Lower leg skin (tissue), 4 donors: Measurements from ENCODE around the gene NARF. TPM values are rescaled to one million over a fixed set of nuclear protein-coding genes. Genes with fewer than 3 reads are reported as not detected.

Source experiments
- DNase-seq, 2 donors: peaks; one replicate each; pipeline ENCODE4 v3.0.0-alpha.2; 2019; ENCODE audit warnings: low spot score in 2 of 2
- H3K4me3 ChIP-seq: fragments of 200-600 bp; sonication (generic); 2 replicates; pipeline ENCODE4 v1.5.1; 2017; ENCODE audit warnings: mild to moderate bottlenecking, low read depth; ENCODE audit not compliant: poor library complexity, severe bottlenecking
- POLR2A ChIP-seq, 2 donors: fragments of 450-650 bp; IDR thresholded peaks; one replicate each; pipeline ENCODE4 v1.6.1; 2016 to 2017; ENCODE audit warnings: antibody characterized with exemption in 2 of 2, mild to moderate bottlenecking in 1 of 2, moderate library complexity in 1 of 2
- whole genome bisulfite sequencing, 2 donors: methylation state at CpG; one replicate each; pipeline ENCODE4 v1.1.5; 2018; 5-methylcytosine and 5-hydroxymethylcytosine counted together
- intact Hi-C: fragments of 100-400 bp; cut with DNase I; formaldehyde crosslinking; loops from one replicate; pipeline ENCODE4 v1.15.0; 2023; ENCODE audit warnings: low total_unique reads
- total RNA-seq, 4 donors: library from RNA; depleted of rRNA; stranded (reverse); fragments of >200 nt; gene quantifications; one replicate each; pipeline ENCODE4 v1.1.0, GENCODE V29; 2016
- TF ChIP-seq, protein P1 (sequence below), 3 donors: fragments of 450-650 bp; IDR thresholded peaks; one replicate each; pipeline ENCODE4 v1.5.1; 2016; ENCODE audit warnings: antibody characterized with exemption in 3 of 3, mild to moderate bottlenecking in 3 of 3, moderate library complexity in 2 of 3

The NARF gene
- total RNA-seq, 4 donors from 2014 or later, result 39.9 to 59.2 (median 44.3) TPM

DNA sequence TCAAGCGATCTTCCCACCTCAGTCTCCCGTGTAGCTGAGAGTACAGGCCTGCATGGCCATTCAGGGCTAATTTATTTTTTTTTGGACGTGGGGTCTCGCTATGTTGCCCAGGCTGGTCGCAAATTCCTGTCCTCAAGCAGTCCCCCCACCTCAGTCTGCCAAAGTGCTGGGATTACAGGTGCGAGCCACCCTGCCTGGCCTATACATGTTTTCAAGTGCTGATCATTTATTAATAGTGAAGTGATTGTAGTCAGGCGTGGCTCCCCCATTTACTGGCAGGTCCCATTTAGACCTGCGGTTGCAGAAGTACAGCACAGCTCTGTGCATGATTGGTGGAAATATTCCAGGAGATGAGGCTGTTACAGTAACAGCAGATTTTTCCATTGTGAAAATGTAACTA, 69.4 kb downstream of the NARF start:
- no peak for DNase-seq
- no peak for TF ChIP-seq POLR2A (IDR thresholded peaks at IDR 0.05)
- TF ChIP-seq, protein P1, sequence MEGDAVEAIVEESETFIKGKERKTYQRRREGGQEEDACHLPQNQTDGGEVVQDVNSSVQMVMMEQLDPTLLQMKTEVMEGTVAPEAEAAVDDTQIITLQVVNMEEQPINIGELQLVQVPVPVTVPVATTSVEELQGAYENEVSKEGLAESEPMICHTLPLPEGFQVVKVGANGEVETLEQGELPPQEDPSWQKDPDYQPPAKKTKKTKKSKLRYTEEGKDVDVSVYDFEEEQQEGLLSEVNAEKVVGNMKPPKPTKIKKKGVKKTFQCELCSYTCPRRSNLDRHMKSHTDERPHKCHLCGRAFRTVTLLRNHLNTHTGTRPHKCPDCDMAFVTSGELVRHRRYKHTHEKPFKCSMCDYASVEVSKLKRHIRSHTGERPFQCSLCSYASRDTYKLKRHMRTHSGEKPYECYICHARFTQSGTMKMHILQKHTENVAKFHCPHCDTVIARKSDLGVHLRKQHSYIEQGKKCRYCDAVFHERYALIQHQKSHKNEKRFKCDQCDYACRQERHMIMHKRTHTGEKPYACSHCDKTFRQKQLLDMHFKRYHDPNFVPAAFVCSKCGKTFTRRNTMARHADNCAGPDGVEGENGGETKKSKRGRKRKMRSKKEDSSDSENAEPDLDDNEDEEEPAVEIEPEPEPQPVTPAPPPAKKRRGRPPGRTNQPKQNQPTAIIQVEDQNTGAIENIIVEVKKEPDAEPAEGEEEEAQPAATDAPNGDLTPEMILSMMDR (IDR thresholded peaks at IDR 0.05), result no peak
- 52 to 55% methylated on average over 8 of the region's 8 CpGs for WGBS, 2 donors
- intact Hi-C loops, result no loop called here
- H3K4me3 ChIP-seq, result no peak overlapping the region

DNA sequence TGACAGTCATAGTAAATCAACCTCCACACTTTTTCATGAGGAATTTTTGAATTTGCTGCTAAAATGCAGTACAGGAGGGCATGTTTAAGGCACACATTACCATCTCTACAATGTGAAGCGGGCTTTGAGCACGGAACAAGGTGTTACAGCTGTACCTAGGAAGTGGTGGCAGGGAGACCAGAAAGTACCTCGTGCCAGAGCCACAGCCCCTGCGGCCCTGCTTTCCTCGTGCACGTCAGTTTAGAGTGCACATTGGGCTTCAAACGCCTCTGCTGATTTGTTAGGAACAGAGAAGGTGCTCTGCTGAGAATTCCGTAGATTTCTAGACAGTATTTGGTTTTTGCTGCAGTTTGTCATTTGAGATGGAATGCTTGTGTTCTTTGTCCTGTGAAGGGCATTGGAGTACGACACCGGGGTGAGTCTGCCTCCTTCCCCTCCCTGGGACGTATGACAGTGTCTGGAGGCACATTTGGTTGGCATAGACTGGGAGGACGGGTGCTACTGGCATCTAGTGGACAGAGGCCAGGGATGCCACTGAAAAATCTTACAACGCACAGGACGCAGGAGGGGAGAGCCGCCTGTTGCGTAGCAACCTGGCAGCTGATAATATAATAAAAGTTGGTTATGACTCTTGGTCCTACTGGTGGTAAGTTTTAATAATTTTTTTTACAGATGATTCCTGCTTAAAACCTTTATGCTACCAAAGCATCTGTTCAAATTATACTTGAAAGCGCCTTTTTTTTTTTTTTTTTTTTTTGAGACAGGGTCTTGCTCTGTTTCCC, 70.1 kb downstream of the NARF start:
- no peak overlapping the region for H3K4me3 ChIP-seq
- TF ChIP-seq, protein P1 (IDR thresholded peaks at IDR 0.05), result no peak
- 19 to 21% methylated on average over 17 of the region's 17 CpGs for WGBS, 2 donors
- peak in 1 of 2 donors; percentile 67 for DNase-seq
- intact Hi-C loops, result no loop called here

DNA sequence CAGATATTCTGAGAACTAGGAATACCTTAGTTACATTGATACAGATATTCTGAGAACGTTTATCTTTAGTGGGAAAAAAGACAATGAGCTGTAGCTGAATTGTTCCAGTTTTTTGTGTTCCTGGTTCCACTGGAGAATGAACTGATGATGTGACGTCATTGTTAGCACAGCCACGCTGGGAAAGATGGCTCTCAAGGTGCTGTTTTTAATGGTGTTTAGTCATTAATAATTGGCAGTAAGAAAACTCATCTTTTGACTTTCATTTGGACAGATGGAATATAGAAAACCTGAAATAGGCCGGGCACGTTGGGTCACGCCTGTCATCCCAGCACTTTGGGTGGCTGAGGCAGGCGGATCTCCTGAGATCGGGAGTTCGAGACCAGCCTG, 71.4 kb downstream of the NARF start:
- TF ChIP-seq POLR2A (IDR thresholded peaks at IDR 0.05), result no peak
- TF ChIP-seq, protein P1 (IDR thresholded peaks at IDR 0.05), result no peak
- no peak overlapping the region for H3K4me3 ChIP-seq
- intact Hi-C loops, result no loop called here
- no peak for DNase-seq
- WGBS, 2 donors, result 51 to 53% methylated on average over 9 of the region's 9 CpGs

DNA sequence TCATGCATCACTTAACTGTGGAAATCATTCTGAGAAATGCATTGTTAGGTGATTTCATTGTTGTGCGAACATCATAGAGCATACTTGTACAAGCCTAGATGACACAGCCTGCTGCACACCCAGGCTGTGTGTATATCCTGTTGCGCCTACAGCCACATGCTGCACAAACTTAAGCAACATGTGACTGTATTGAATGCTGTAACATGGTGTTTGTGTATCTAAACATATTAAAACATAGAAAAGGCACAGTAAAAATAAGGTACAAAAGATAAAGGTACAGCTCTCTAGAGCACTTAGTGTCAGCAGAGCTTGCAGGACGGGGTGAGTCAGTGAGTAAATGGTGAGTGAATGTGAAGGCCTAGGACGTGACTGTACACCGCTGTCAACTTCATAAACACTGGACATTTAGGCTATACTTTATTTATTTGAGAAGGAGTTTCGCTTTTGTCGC, 72.9 kb downstream of the NARF start:
- intact Hi-C loops, result no loop called here
- TF ChIP-seq, protein P1 (IDR thresholded peaks at IDR 0.05), result no peak
- TF ChIP-seq POLR2A (IDR thresholded peaks at IDR 0.05), result no peak
- WGBS, 2 donors, result 84 to 91% methylated on average over 7 of the region's 7 CpGs
- no peak overlapping the region for H3K4me3 ChIP-seq
- no peak for DNase-seq

DNA sequence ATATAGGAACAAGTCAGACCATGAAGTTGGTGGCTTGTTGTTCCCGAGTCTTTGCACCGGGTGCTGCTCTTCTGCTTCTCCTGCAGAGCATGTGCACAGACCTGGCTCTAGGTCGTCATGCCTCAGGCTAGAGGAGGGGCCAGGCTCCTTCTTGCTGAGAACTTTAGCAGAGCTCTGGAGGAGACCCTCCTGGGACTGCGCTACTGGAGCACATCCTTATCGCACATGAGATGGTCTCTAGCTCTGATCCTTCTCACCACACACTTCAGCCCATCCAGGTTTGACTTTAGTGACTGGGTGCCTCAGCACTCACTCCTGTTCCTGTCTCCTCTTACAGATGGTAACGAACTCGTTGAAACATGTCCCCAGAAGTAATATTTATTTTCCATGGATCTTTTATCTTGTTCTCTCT, 75.9 kb downstream of the NARF start:
- intact Hi-C loops, result no loop called here
- DNase-seq, result no peak
- TF ChIP-seq, protein P1 (IDR thresholded peaks at IDR 0.05), result no peak
- no peak for TF ChIP-seq POLR2A (IDR thresholded peaks at IDR 0.05)
- H3K4me3 ChIP-seq, result no peak overlapping the region
- WGBS, 2 donors, result 46 to 51% methylated on average over 7 of the region's 7 CpGs
